NK-92 treated with Interleukin-12 subunit alpha and Interleukin-12 subunit beta, amount 100 ng/mL, for 24 hours (cell line): ENCODE data around the gene SLC10A2.

ENCODE experiments used
- DNase-seq: peaks from one replicate; lab custom pipeline; 2025; lab: John Stamatoyannopoulos, UW

Gene SLC10A2

GRCh38 chr13:103046676-103047075 lies 19.5 kb downstream of the SLC10A2 start:
- no peak for DNase-seq

DNA sequence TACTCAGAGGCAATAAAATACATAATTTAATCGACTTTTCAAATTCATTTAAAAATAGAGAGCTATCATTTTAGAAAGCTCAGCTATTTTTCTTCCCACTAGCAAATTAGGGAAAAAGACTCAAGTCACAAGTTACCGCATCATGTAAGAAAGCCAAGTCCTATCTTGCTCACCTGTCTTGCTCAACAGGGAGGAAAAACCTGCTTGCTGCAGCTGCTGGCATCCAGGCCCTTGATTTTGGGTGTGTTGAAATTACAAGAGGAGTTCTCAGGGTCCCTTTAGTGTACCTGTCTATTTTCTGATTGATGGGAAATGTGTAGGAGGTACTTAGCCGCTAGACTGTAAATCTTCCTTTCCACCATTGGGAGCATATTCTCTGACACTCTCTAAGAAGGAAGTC lies 22.2 kb downstream of the SLC10A2 start:
- no peak for DNase-seq

DNA sequence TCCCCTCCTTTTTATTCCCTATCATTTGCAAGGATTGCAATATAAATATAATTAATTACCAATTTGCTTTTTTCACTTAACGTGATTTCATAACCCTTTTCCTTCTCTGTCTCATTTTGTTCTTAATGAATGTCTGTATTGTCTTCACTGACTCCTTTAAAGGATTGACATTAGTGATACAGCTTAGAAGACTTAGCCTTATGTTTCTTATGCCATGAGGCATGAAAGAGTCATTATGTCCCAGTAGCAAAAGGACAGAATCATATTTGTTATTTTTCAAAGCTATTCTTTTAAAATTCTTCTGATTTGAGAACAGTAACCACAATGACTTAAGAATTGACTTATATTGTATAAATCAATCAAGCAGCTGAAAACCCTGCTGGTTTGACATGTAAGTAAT lies 26.2 kb downstream of the SLC10A2 start:
- no peak for DNase-seq

DNA sequence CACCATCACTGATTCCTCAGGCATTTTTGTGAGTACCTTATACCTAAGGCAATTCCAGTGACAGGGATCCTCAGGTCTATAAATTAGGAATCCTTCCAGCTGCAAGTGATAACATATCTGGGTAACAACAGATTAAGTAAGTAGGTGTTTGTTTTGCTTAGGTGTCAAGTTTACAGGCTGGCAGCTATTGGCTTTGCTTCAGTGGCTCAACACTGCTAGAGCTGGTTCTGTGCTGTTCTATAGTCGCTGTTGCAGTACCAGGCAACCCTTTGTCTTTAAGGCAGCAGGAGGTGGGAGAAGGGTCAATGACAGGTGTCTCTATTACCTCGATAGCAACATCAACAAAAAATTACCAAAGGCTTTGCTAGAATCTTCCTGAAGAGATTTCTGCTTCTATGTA lies 27.0 kb downstream of the SLC10A2 start:
- no peak for DNase-seq

- no peak for DNase-seq
These were observed 29.9 kb downstream of the SLC10A2 start for GRCh38 chr13:103036268-103036667.

- DNase-seq: no peak
These were observed 32.2 kb downstream of the SLC10A2 start for GRCh38 chr13:103033999-103034398.

GRCh38 chr13:103031332-103031873 lies 34.8 kb downstream of the SLC10A2 start:
- DNase-seq: no peak

- DNase-seq: no peak
These were observed 35.4 kb downstream of the SLC10A2 start for GRCh38 chr13:103030776-103031175.

- DNase-seq: no peak
These were observed 36.4 kb downstream of the SLC10A2 start for GRCh38 chr13:103029798-103030197.

- no peak for DNase-seq
These were observed 43.9 kb downstream of the SLC10A2 start for GRCh38 chr13:103022336-103022735.

DNA sequence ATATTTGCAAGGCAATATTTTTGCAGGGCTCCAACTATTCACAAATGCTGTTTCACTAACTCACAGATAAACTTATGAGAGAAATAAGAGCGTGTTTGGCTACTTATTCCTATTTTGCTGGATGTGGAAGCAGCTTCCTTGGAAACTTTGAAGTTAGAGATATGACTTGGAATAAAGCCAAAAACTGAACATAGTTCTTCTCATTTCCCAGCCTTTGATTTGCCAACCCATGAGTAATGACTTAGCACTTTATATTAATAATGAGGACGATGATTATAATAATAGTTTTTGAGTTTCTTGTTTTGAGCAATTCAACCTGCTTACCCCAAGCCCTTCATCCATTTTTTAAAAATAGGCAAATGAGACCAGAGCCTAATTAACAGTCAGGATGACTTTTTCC lies 47.7 kb downstream of the SLC10A2 start:
- no peak for DNase-seq

- no peak for DNase-seq
These were observed 53.6 kb downstream of the SLC10A2 start for GRCh38 chr13:103012646-103013045.

GRCh38 chr13:103009051-103009840 lies 57.0 kb downstream of the SLC10A2 start:
- no peak for DNase-seq

DNA sequence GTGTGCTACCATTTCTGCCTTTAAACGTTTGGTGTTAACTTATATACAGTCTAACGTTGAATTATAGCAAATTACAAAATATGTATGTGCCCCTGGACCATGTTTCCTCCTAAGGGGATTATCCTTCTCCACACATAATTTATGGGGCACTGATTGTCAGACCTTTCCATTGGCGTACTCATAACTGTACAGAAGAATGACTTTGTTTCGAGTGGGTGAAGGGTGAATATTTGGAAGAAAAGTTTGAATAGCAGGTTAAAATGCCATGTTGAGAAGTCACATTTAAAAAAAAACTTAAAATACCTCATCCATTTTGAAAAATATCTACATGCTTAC lies 58.8 kb downstream of the SLC10A2 start:
- DNase-seq: no peak

GRCh38 chr13:103006641-103007426 lies 59.4 kb downstream of the SLC10A2 start:
- no peak for DNase-seq

DNA sequence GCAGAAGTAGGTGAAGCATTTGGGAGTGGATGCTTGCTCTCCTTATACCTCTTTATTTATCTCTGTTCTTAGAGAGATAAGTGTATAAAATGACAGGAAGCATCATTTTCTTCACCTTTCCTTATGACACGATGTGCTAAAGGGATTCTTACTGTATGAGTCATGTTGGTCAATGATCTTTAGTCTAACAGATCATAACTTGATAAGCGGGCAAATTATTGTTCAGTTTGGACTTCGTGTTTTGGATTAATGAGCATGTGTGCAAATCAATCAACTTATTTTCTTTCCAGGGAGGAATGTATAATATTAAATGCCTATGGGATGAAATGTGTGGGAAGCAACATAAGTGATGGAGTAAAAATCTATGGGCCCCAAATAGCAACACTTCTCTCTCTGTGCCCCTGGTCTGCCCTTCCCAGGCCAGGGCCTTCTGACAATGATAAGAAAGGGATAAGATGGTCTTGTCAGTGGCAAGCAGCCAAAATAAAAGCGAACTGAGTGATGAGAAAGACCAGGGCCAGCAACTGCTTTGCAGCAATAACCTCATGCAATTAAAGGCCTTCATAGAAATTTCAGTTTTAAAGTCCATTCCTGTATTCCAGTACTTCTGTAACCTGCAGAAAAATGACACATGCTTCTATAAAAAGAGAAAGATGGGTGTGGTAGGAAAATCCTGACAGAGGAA lies 61.4 kb downstream of the SLC10A2 start:
- DNase-seq: no peak

DNA sequence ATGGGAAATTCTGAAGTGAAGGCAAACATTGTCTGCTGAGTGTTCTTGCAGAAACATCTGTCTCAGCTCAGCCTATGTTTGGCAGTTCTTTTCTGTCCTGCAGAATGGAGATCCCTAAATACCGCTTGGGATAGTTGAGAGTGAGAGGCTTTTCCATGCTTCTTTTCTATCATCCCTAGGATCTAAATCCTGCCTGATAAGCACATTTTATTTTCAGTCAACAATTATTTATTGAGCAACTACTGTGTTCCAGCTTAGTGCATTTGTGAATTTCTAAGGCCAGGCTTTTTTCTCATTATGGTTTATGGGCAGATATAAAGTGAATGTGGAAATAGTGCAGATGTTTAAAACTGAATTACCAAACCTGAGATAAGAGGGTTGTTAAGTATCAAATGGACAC lies 62.6 kb downstream of the SLC10A2 start:
- no peak for DNase-seq

- DNase-seq: no peak
These were observed 63.9 kb downstream of the SLC10A2 start for GRCh38 chr13:103002279-103002678.

DNA sequence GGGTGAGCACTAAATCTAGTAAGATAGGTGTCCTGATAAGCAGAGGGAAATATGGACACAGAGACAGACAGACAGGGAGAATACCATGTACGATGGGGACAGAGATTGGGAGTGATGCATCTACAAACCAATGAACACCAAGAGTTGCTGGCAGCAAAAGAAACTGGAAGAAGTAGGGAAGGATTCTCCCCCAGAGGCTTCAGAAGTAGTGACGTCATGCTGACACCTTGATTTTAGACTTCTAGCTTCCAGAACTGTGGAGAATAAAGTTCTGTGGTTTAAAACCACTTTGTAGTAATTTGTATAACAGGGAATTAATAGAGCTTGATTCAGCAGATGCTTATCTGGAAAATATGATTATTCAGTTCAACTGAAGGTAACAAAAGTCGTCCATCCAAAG lies 66.1 kb downstream of the SLC10A2 start:
- DNase-seq: no peak

DNA sequence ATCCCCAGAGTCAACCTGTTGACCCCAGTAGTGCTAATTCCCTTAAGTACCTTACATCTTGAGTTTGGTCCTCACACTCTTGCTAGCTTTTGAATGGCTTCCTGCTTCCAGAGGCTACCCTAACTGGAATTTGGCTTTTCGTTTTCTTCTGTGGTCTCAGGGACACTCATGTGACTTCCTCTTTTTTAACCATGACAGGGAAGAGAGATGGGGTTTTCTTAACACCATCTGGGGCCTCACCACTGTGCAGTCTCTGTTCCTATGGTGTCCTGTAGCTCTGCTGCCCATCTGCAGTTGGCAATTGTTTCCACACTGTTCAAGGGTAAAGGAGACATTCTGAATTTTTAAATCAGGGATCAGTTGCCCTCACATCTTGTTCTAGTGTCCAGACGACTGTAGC lies 66.7 kb downstream of the SLC10A2 start:
- no peak for DNase-seq
